ENCODE measurements around the gene RETNLB.

The RETNLB gene, protein sequence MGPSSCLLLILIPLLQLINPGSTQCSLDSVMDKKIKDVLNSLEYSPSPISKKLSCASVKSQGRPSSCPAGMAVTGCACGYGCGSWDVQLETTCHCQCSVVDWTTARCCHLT

DNA sequence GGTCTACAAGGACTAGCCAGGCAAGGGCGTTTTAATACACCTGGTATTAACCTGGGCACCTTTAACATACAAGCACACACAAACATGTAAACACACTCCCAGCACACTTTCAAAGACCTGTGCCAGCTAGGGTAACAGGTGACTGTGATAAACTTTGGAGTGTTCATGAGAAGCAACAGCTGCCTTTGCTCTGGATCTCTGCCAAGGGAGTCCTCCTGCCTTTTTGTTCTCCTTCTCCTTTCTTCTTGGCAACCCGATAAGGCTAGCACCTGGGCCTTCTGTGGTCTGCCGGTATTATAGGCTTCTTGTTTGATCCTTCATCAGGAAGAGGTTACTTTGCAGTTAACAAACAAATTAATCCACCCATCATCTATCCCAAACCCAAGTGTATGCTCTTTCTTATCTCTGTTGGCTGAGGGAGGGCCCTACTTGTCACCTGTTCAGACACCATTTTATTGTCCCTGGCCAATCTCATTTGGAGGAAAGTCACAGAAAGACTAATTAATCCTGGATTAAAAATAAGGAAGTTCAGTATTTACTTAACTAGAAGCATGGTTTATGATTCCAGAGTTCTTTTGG is at the start of gene RETNLB:
Gene RETNLB (minus strand): TSS at position 7 of the 579 bp plus-strand sequence. CDS start 225 bp downstream, outside the sequence.
- no peak for DNase-seq

DNA sequence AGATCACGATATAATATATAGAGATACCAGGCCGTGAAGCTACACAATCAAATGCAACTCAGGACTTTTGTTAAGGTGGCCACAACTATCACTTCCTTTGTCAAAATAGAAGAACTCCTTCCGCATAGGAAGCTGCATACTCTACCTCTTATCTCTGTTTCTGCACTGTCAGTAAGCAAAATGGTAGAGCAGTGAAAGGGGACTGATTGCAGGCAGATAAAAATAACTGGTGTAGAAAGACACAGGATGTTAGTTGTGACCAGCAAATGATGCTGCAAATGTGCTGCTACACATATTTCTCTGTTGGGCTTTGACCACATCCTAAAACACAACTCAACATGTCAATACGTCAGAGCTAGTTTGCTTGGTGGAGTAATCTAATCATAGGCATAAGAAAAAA is 49.1 kb upstream of the RETNLB start:
- peak; percentile 18 for DNase-seq

DNA sequence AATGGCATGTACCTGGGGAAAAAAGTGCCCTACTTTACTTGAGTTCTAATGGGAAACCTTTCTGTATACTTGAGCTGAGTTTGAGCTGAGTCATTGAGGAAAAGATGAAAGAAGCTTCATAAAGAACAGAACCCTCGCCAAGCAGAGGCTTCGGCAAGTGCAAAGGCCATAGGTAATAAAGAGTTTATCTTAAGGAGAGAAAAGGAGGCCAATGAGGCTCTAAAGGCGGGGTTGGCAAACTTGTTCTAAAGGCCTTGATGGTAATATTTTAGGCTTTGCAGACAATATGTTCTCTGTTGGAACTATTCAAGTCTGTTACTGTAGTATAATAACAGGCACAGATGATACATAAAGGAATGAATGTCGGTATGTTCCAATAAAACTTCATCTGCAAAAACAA is 47.8 kb upstream of the RETNLB start:
- DNase-seq, result no peak

DNA sequence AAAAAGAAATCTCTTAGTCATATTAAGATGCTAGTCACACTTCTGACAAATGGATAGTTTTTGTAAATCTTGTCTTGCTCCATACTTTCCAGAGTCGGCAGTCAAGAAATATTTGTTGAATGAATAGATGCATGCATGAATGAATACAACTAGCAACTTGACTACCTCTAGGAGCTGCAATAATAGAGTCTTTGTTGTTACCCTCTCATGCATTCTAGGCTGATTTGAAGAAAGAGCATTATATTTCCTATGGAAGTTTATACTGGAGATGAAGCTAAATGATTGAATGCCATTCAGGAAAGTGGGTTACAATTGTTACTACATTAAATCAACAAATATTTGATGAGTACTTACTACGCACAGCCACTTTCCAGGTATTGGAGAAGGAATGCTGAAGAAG is 47.2 kb upstream of the RETNLB start:
- DNase-seq, result no peak

DNA sequence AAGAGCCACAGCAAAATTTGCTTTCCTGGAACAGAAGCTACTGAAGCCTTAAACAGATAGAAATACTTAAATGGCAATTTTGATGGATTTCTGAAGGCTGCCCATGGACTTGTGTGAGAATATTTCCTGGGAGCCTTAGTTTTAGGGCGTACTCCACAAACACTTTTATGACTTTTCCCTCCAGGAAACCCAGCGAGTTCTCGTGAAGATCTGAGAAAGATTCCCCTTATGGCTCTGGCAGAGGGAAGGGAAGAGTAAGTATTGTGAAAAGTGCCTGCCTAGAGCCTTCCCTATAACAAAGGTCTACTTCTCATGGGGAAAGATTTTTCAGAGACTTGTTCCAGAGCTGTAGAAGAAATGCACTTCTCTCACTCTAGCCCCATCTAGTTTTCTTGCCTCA is 34.3 kb upstream of the RETNLB start:
- no peak for DNase-seq

DNA sequence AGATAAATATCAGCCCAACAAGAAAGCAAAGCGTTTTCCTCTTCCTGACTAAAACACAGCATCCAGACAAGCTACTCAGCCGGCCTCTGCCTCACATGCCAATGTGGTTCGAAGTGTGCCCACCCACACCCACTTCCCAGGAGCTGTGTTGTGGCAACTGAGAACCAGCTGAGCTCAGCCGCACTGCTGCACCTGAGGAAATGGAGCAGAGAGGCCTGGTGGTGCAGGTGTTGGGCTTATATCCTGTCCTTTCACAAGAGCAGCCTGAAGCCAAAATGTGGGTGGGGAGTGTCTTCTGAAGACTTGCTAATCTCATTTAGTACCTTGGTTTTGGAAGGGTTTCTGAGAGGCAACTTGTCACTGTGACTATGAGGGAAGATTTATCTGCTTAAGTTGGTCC is 23.0 kb upstream of the RETNLB start:
- DNase-seq, result no peak

DNA sequence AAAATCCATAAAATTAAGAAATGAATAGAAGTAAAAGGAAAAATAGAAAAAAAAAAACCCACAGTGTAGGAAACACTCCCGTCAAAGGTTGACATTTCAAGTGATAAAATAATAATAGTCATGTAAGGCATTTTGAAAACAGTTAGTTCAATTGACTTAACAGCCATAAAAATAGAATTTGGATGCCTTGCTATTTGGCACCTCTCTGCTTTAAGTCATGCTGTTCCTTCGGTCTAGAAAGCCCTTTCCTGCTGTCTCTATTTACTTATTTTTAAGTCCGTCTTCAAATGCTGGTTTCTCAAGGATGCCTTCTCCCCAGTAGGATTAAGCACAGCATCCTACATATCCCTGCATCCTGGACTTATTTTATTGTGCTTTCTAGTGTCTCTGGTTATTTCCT is 22.3 kb upstream of the RETNLB start:
- no peak for DNase-seq

DNA sequence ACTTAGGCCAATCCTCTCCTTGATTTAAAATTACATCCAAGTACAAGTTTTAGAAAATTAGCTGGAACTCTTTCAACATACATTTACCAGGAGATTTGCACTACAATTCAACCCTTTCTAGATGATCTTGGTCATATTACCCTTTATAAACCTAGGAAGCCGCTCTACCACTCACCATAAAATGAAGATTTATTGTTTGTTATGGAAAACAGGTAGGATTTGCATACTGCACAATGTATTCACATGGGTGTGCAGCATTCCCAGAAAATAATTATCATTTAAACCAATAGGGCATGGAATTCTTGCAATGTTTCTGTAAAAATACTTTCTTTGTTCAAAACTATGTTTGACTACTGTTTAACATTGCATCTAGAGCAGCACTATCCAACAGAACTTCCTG is 18.4 kb upstream of the RETNLB start:
- DNase-seq, result no peak

DNA sequence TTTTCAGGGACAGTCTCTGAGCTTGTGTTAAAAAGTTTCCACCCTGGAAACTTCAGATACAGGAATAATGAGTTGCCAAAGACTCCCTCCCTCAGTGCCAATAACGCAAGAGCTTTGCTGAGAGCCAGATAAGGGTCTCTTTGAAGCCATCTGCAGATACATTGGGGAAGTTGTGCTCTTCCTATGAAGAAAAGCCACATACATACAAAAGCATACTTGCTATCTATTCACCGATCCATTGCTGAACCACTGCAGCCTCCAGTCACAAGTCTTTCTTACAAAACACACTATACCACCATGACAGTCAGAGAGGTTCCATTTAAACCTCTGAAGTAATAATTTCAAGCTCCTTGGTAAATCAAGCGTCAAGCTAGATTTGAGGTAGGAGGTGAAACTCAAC is 10.0 kb upstream of the RETNLB start:
- DNase-seq, result no peak

DNA sequence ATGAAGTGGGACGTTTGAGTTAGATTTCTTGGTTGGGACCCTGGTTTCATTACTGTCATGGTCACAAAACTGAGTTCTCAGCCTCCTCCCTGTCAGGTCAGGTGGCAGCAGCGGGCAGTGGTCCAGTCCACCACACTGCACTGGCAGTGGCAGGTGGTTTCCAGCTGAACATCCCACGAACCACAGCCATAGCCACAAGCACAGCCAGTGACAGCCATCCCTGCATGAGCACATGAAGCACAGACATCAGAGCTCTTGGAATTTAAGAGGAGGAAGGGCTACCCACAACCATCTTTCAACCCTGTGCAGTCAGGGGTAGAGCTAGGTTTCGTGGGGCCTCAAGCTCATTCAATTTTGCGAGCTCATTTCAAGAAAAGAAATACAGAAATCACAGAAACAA is 1.5 kb downstream of the RETNLB start:
- no peak for DNase-seq

DNA sequence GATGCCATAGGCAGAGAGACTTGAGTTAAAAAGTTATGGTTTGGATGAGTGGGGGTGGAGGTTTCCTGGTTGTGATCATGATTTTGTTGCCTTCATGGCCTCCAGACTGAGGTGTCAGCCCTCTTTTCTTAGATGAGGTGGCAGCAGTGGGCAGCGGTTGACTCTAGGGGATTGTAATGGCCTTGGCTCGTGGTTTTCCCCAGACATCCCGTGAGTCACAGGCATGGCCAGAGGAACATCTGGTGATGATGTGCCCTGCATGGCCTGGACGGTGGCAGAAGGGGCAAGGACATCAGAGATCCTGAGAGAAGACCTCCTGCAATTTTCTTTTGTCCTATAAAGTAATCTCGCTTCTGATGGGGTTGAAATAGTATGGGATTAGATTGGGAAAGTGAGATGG is 12.4 kb downstream of the RETNLB start:
- no peak for DNase-seq

DNA sequence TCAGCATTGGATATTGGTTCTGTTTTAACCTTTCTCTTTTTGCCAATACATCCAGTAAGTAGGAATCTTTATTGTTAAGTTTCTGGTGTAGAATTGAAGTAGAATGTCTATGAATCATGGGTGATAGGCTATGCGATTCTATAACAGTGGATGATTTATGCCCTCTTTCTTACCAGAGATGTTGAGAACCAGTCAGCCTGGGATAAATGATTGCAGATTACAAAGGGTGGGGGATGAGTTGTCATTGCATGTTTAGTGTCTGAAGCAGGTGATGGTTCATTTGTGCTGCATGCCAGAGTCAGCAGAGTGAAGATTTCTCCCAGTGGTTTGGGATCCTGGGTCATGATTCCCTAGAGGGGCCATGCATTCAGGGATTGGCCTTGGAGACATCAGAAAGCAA is 14.3 kb downstream of the RETNLB start:
- DNase-seq, result no peak

DNA sequence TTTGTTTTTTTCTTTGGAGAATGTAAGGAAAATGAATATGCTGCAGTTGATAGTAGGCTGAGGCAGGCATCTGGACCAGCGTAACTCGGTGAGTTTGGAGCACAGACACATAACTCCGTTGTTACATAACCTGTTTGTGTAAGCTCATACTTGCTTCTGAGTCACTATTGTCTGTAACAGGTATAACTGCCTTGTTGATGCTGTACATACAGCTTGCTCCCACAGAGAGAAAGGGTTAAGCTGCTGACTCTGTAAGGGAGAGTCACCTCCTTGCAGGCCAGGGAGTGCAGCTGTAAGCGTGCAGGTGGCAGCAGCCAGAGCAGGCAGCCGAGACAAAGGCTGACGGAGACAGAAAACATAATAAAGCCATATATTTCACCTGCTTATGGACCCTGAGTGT is 20.4 kb downstream of the RETNLB start:
- DNase-seq, result no peak

DNA sequence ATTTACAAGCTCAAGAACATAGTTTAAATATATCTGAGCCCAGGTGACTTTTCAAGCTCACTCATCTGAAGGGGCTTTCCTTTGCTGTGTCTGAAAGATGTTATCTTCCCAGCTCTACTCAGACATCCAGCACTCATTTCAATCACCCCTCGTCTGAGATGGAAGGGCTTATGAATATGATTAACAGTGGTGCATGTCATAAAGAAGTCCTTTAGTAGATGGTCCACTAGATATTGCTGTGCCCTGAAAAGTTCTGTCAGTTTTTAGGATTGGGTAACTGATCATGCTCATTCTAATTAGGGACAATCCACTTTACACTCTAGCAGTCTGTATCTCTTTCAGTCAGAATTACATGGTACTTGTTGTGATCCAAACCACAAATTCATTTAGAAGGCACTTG is 28.3 kb downstream of the RETNLB start:
- no peak for DNase-seq

DNA sequence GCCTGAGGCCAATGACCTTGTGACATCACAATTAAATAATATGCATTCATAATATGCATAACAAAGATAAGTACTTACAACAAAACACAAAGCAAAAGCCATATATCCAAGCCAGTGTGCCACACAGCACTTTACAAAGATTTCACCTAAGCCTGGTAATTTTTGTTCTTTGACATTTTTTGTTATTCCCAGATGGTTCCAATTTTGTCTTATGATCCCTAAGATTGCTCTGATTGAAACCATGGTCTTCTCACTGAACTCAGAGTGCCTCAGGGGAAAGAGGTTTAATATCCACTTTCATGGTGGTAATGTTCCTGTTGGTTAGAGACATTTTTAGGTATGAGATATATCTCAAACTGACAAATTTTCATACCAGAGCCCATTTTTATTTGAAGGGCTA is 29.1 kb downstream of the RETNLB start:
- no peak for DNase-seq

DNA sequence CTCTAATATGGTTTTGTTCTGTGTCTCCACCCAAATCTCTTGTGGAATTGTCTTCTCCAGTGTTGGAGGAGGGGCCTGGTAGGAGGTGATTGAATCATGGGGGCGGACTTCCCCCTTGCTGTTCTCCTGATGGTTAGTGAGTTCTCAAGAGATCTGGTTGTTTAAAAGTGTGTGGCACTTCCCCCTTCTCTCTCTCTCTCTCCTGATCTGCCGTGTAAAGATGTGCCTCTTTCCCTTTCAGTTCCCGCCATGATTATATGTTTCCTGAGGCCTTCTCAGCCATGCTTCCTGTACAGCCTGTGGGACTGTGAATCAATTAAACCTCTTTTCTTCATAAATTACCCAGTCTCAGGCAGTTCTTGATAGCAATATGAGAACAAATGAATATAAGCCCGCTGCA is 33.1 kb downstream of the RETNLB start:
- DNase-seq, result no peak

DNA sequence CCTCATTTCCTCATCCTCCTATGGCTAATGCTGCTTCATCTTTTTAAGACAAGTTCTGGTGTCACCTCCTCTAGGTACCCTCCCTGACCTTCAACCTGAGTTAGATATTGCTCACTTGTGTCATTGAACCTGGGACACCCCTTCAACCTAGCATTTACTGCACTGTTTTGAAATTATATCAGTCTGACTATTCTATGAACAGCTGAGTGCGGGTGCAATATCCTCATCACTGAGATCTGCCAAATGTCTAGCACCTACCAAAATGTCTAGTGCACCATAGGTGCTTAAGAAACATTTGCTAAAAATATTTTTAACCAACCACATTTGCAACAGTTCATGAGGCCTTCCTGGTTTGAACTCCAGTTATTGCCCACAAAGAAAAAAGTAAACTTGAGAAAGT is 34.5 kb downstream of the RETNLB start:
- no peak for DNase-seq

DNA sequence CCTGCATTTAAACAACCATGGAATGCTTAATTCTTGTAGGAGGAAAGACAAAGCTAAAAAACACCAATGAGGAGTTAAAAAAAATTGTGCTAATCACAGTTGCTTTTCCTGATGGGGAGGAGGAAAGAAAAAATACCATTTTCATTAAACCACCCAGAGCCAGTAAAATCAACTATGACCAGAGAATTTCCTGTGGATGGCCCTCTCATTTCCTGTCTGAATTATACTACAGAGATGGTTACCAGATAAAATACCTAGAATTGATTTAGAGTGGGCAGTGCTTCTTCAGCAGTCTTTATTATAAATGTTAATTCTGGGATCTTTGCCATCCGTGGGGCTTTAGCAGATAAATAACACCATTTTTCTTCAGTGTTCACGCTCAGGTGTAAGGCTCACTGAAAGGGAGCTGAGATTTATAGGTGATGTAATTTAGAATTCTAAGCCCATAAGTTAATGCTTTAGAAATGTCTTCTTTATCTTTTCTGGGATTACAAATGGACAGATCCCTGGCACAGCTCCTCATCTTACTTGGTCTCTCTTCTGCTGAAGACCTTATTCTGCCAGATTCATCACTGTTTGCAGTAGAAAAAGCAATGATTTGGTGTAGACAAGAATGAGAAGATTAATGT is 37.9 kb downstream of the RETNLB start:
- no peak for DNase-seq

DNA sequence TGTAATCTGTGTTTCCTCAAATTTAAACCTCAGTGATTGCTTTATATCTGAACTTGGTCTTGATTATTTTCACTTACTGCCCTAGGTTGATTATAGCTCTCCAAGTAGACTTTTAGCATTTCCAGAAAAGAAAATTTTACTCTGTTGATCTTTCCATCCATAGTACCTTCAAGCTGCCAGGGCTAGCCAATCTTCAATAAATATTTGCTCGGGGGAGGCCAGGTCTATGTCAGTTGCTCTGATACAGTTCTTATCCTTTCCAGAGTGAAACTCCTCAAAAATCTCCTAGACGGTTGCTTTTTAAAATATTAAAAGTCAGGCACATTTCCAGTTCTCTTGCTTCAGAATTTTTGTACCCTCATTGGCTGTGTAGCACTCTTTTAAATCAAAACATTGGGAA is 38.8 kb downstream of the RETNLB start:
- no peak for DNase-seq

DNA sequence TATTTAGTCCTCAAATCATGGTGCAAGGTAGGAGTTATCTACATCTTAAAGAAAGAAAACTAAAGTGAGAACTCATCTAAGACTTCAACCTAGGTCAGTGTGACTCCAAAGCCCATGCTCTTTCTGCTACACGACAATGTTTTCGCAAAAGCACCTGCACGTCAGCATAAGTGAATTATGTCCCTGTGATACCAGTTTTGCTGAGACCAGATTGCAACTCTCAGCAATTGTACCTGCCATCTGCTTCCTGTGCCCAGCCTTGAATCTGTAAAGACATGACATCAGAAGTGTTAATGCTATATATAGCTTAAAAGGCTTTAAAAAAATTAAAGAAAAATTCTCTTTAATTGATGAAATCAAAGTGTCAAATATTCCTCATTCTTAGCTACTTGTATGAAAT is 43.4 kb downstream of the RETNLB start:
- DNase-seq, result no peak

DNA sequence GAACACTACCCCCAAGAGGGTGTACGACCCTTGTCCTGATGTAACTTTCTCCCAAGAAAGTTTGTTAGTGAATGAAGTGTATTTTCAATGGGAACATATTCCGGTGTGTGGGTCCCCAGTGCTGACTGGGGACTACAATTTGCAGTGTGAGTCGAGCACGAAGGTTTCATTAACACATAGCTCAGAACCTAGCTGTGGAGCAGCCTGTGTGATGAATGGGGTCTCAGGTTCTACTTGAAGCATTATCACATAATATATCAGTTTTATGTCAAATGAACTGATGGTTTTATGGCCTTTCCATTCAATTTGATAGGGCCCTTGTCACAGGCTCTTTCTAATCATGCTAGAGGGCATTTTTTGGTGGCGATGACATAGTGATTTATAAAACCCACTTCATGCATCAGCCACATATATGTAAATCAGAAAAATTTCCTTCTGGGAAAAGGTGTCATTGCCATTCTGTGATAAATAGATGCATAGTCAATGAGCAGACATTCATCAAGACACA is 44.1 kb downstream of the RETNLB start:
- no peak for DNase-seq
